Jurkat, Clone E6-1 (cell line): ENCODE results near the gene PPEF1.
"Not testable (repeated sequence)": the region's sequence is repeated elsewhere in the genome, so short reads cannot be mapped to it uniquely, and the experiment has no call there.

Experiments
- DNase-seq: peaks from one replicate; pipeline ENCODE4 v3.0.0-alpha.2; 2011; ENCODE audit warnings: low read depth, low spot score
- H3K4me3 ChIP-seq: 2 replicates; pipeline ENCODE4 v1.5.1; 2011; ENCODE audit warnings: mild to moderate bottlenecking, low read length, control low read depth, moderate library complexity

PPEF1 gene

GRCh38 chrX:18698737-18699650 lies 8.5 kb upstream of the PPEF1 start:
- no peak for DNase-seq

DNA sequence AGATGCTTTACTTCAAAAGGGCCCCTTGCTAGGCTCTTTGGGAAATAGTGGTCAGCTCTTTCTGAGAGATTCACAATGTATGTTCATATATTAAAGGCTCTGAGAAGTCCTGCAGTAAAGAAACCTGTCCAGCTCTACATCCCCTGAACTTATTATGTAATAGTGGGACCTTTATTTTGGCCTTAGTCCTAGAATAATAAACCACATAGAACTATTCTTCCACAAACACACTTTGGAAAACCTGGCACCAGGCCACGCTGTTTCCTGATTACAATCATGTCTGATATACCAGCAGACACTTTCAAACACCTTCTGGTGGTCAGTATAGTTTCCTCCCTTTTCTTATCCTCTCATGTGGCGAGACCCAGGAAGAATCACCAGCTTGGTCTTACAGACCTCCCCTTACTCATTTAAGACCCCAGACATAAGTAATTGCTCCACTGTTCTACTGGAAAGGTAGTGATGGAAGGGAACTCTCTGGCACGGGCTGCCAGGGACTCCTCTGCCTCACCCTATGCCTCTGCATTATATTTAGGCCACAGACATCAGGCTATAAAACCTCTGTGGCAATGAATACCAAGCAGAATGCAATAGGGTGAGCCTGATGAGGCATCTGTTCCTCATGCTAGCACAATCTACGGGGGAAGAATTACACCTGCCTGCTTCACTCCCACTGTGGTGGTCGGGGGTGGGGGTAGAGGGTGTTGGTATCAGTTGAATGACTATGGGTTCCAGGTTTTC lies 5.7 kb upstream of the PPEF1 start:
- no peak for DNase-seq
- H3K4me3 ChIP-seq: no peak overlapping the region

More at GRCh38 chrX:18698737-18699650, 8.5 kb upstream of the PPEF1 start:
- H3K4me3 ChIP-seq: no peak overlapping the region

DNA sequence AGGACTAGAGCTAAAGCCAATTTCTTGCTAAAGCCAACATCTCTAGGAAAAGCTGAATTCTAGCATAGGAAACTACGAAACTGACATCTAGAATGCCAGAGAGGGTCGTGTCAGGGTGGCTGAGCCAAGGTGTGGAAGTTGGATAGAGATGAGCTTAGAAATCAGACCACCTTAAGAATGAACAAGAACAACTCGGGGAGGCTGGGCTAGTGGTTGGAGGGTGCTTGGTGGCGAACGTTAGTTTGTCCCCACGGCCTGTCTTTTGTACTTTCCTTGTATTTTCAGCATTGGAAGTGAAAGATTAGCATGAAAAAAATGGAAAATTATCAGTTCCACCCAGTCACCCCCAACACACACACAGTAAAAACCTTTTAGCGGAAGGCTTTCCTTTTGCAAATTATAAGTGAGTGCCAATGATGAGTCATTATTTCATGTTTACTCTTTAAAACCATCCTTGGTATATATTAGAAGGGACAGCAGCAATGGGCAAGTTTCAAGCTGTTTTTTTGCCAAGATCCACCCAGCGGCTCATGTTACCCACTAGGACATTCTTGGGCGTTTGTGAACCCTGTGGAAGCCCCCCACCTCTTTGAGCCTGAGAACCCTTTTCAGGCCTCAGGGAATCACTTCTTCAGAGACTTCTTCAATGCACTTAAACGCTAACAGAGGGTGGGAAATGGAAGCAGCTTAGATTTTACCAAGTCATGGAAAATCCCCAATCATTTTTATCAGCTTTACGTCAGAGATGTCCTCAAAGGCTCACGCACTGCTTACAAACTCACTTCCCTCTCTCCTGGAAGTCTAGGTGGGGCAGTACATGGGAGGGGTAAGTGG lies 4.9 kb upstream of the PPEF1 start:
- no peak overlapping the region for H3K4me3 ChIP-seq
- DNase-seq: no peak

DNA sequence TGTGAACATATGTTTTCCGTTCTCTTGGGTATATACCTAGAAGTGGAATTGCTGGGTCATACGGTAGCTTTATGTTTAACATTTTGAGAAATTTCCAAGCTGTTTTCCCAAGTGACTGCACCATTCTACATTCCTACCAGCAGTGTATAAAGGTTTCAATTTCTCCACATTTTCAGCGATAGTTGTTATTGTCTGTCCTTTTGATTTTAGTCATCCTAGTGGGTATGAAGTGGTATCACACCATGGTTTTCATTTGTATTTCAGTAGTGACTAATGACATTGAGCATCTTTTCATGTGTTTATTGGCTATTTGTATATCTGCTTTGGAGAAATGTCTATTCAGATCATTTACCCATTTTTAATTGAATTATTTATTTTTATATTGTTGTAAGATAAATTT lies 2.4 kb downstream of the PPEF1 start:
- no peak overlapping the region for H3K4me3 ChIP-seq
- DNase-seq: no peak

GRCh38 chrX:18714910-18715309 lies 7.5 kb downstream of the PPEF1 start:
- no peak for DNase-seq
- no peak overlapping the region for H3K4me3 ChIP-seq

DNA sequence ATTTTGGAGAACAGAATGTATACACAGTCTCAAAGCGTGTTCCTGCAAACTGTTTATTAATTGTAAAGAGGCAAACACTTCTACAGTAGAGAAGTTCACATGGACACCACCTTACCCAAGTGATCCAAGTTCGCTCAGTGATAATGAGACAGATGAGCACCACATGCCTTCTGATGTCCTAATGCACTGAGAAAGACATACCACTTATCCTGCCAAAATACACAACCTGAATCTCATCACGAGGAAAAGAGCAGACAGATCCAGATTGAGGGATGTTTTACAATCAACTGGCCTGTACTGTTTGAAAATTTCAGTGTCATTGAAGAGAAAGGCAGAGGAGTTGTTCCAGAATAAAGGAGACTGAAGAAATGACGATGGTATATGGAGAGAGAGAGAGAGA lies 12.4 kb downstream of the PPEF1 start:
- H3K4me3 ChIP-seq: no peak overlapping the region
- no peak for DNase-seq

DNA sequence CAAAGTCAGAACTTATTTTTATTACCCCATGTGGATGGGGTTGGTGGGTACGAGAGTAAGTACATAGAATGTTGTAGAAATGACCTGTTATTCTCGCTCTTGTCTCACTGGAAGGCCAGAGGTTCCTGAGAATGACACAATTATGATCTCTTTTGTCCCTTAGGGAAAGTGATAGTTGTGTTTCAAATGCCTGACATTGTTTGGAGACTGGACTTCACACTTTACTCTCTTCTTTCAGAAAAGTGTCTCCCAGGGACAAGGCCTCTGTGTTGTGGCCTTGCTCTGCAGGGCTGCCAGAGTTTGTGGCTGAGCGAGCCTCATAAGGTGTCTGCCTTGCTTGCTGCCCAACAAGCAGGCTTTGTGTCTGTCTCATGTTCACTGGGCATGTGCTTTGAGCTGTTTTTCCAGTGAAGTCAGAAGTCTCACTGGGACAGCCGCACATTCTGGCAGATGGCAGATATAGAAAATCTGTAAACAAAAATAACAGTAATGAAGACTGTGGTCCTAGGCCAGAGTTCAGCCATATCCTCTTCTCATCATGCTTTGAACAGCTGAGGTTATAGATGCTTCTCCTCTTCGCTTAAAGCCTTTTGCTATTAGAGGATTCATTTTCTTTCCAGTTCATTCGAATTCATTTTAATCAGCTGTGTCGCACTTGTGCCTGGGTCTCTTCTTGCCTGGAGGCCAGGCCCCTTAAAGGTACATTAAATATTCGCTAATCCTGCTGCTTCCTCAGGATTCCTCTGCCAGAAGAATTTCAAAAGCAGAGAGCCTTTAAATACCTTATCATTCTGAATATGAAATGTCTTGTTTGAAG lies 14.4 kb downstream of the PPEF1 start:
- DNase-seq: no peak
- H3K4me3 ChIP-seq: no peak overlapping the region

DNA sequence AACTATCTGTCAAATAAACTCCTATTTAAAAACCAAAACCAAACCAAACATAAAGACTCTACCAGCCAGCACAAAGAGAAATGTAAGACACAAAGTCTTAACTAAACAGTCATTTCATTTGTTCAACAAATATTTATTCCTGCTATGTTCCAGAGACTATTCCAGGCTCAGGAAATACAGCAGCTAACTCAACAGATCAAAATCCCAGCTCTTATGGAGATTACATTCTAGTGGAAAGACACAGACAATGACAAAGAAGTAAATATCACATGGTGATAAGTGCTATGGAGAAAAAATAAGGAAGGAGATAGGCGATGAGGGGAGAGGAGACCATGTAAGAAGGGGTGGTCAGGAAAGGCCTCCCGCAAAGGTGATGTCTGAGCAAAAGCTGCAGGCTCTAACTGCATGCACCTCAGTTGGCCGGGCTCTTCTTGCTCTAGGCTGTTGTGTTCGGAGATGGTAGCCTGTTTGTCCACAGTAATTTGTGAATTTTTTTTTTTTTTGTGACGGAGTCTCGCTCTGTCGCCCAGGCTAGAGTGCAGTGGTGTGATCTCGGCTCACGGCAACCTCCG lies 15.1 kb downstream of the PPEF1 start:
- DNase-seq: no peak
- H3K4me3 ChIP-seq: no peak overlapping the region

DNA sequence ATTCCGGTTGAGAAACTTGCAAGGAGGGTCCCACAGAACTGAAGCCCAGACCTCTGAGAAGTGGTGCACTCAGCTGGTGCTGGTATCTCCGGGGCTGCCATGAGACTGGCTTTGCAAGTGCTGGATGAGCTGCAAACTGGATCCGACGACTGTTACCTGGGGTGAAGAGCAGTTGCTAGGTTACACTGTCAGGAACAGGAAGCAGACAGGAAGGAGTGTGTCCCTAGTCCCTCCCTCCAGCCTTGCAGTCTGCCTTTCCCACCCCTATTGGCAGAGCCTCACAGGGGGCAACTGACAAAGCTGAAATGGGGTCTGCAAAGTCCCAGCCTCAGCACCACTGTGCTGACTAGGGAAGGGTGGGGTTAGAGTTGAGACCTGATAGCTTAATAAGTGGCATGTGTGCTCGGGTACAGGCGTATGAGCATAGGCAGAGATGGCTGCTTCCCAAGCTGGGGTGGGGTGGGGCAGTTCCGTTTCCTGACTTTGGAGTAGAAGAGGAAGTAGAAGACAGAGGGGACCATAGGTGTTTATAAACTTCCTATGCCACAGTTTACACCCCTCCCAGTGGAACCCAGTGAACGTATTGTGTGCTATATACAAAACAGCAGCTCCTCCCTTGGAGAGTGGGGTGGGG lies 18.0 kb downstream of the PPEF1 start:
- DNase-seq: peak; percentile 22
- H3K4me3 ChIP-seq: no peak overlapping the region

DNA sequence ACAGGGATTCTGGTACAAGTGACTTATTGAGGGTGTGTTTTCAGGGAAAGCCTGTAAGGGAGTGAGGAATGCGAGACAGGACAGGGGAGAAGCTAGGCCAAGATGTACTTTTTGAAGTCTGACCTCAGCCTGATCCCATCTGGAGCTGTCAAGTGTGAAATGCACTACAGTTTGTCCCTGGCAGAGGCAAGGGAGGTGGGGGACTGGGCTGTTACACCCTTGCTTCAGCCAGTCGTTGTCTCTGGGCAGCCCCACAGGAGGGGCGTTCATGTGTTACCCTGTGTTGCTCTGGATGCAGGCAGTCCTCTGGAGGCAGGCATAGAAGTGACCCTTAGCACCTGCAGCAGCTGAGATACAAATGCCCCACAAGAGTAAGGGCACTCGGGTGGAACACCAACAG lies 25.8 kb downstream of the PPEF1 start:
- H3K4me3 ChIP-seq: no peak overlapping the region
- DNase-seq: no peak

DNA sequence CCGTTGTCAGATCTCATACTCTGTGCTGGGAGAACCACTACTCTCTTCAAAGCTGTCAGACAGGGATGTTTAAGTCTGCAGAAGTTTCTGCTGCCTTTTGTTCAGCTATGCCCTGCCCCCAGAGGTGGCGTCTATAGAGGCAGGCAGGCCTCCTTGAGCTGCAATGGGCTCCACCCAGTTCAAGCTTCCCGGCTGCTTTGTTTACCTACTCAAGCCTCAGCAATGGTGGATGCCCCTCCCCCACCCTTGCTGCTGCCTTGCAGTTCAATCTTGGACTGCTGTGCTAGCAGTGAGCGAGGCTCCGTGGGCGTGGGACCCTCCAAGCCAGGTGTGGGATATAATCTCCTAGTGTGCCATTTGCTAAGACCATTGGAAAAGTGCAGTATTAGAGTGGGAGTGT lies 32.2 kb downstream of the PPEF1 start:
- DNase-seq: peak; percentile 5
- H3K4me3 ChIP-seq: not testable (repeated sequence)

GRCh38 chrX:18748499-18748898 lies 41.1 kb downstream of the PPEF1 start:
- H3K4me3 ChIP-seq: no peak overlapping the region
- DNase-seq: no peak

DNA sequence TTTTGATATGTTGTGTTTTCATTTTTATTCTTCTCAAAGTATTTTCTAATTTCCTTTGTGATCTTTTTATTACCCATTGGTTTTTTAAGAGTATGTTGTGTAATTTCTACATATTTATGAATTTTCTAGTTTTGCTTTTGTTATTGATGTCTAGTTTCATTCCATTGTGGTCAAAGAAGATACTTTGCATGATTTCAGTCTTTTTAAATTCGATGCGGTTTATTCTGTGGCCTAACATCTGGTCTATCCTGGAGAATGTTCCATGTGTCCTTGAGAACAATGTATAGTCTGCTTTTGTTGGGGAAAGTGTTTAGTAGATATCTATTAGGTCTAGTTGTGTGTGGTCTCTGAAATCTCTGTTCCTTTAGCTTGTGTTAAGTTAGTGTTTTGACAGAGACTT lies 46.2 kb downstream of the PPEF1 start:
- DNase-seq: no peak
- H3K4me3 ChIP-seq: no peak overlapping the region

DNA sequence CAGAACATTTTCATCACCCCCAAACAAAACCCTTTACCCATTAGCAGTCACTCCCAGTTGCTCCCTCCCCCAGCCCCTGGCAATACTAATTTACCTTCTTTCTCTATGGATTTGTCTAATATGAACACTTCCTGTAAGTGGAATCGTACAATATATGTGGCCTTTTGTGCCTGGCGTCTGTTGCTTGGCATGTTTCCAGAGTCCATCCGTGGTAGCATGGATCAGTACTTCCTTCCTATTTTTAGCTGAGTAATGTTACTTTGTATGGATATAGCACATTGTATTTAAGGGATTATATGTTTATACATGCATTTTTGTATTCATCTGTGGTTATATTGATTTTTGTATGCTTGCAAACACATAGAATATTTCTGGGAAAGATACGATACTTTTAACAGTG lies 48.2 kb downstream of the PPEF1 start:
- no peak overlapping the region for H3K4me3 ChIP-seq
- DNase-seq: no peak

DNA sequence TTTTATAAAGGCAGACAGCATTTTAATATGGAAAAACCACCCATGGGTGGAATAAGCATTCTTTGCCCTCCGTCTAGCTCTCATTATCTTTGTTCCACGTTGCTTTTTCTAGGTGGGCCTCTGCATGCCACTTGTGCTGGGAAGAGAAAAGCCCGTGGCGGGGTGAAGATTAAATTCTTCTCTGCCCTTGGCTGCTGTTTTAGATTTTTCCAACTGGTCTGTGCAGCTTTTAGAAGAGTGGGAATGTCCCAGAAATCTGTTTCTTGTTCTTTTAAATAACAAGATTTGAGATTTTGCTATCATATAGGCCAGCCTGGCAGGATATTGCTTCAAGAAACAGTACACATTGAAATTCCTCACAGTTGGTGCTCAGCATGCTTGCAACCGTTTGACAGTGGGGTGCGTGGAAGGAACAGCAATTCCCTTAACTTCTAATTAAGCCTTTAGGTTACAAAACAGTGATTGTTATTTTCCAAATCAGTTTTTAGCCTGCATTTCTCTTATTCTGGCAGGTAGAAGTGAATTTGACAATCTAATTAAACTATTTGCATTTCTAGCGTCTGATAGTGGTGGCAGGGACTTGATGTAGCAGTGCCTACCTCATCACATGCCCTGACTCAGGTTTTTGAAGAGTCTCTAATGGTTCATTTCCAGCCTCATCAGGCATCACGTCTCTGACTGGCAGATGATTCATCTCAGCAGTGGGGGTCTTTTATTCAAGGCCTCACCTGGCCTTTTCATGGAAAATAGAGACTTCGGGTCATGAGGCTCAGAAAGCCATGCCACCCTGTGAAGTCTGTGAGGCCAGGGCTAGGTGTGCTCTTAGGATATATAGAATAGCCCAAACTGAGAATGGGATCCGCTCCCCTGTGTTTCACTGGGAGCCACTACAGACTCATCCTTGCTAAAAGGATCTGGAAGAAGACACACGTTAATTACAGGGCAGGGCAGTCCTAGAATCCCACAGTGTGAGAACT lies 50.8 kb downstream of the PPEF1 start:
- no peak for DNase-seq
- no peak overlapping the region for H3K4me3 ChIP-seq

DNA sequence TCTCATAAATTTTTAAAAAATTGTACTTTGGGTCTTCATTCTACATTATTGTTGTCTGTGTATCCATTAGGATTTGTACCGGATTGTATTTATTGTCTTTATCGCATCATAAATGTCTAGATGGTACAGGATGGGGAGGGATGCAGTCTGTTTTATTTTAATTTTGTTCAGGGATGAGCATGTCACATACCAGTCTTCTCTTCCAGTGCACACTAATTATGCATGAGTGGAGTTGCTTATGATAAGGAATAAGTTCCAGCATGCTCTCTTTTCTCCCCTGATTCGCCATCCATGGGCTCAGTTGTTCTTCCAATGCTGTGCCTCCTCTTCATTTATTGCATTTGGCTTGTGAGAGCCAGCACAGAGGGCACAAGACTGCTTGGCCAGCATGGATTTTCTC lies 54.3 kb downstream of the PPEF1 start:
- H3K4me3 ChIP-seq: no peak overlapping the region
- no peak for DNase-seq

DNA sequence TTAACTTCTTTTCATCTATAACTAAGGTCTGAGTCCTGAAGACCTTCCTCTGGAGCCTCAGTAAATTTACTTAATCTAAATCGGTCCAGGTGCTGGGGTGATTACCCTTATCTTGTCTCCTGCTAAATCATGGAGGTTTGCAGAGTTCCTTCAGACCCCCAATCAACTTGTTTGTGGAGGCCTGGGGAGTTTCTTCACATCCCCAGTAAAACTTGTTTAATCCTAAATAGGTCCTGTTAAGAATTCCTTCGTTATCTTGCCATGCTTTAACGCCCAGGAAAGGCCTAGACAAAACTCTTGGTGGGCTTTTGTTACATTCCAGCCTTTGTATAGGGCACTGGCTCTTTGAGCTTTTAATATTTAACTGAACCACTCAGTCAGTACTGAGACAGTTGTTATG lies 55.7 kb downstream of the PPEF1 start:
- H3K4me3 ChIP-seq, DNase-seq: not testable (repeated sequence)
